ENCODE data around the gene OBP2A. TPM values are rescaled to one million over a fixed set of nuclear protein-coding genes. Genes with fewer than 3 reads are reported as not detected.

Gene OBP2A
- total and polyA plus RNA-seq, 10 of the 15 experiments (the other 5 are each of a cell fraction or from before 2014, with no cell fraction given): not detected

GRCh38 chr9:135573124-135573523, 27.2 kb downstream of the OBP2A start (continued):
- no peak for TF ChIP-seq ZBTB11 (CRISPR knock-in tag; IDR thresholded peaks at IDR 0.05)
- no peak for TF ChIP-seq TAF1 (IDR thresholded peaks at IDR 0.05; ENCODE audit: borderline replicate concordance, low read depth, low read length)
- TF ChIP-seq MXI1 (IDR thresholded peaks at IDR 0.05; ENCODE audit: low read depth, low read length): no peak
- TF ChIP-seq USF1 (IDR thresholded peaks at IDR 0.05; ENCODE audit: borderline replicate concordance, extremely low read length, insufficient read depth, low read depth, low read length): no peak
- no peak for TF ChIP-seq KAT2A (conservative IDR thresholded peaks at IDR 0.05; ENCODE audit: control insufficient read depth, low read depth, low read length)
- TF ChIP-seq PAX5 (IDR thresholded peaks at IDR 0.05; ENCODE audit: borderline replicate concordance, low read depth, low read length): no peak

- ChIA-PET POLR2A (no interaction called here), SMC1A (ENCODE audit: uncharacterized antibody, unreplicated experiment) (no interaction called here), RAD21 (ENCODE audit: unreplicated experiment) (no interaction called here), CTCF (no interaction called here)
- H3K27ac ChIP-seq (ENCODE audit: control insufficient read depth, insufficient read depth): no peak overlapping the region
- no peak overlapping the region for H3K4me3 ChIP-seq
- in situ Hi-C loops (cut with MboI): no loop called here
- ATAC-seq: no peak
- no peaks in the 10 kb centered on the region for H4K20me1 ChIP-seq (ENCODE audit: control insufficient read depth, insufficient read depth)
- intact Hi-C loops (cut with micrococcal nuclease; ENCODE audit: unreplicated experiment): no loop called here
- no peak for FAIRE-seq
- H3K9me3 ChIP-seq (replicated peaks; ENCODE audit: control insufficient read depth, insufficient read depth, low read length): no peaks in the 10 kb centered on the region
- no peaks in the 10 kb centered on the region for H3K36me3 ChIP-seq (ENCODE audit: control insufficient read depth in 2 of 2, insufficient read depth in 2 of 2, low read length in 1 of 2)
- no peaks in the 10 kb centered on the region for H3K27me3 ChIP-seq (replicated peaks in 1 of 2; ENCODE audit: control insufficient read depth in 2 of 2, insufficient read depth in 2 of 2, low read length in 1 of 2)
- DNase-seq (ENCODE audit: low read depth, low spot score): no peak
- no peaks in the 10 kb centered on the region for H3K79me2 ChIP-seq (ENCODE audit: control insufficient read depth, insufficient read depth, low read length)
- H3K4me1 ChIP-seq (ENCODE audit: control insufficient read depth, insufficient read depth, low read length): no peaks in the 10 kb centered on the region
- H3K9ac ChIP-seq (ENCODE audit: control insufficient read depth, insufficient read depth, low read length): no peak overlapping the region
- 34% methylated on average over 14 of the region's 14 CpGs for WGBS (ENCODE audit: insufficient coverage, insufficient replicate concordance, low lambda C conversion rate, missing lambda C conversion rate)
- no peak overlapping the region for H3K4me2 ChIP-seq (ENCODE audit: control insufficient read depth, insufficient read depth)
- no peak overlapping the region for H2AFZ ChIP-seq (ENCODE audit: control insufficient read depth, low read depth, low read length)
- no TSS peak for BruUV-seq (replicated peaks)
- TF ChIP-seq ZNF207 (IDR thresholded peaks at IDR 0.05; ENCODE audit: borderline replicate concordance) (no peak), ASH2L (IDR thresholded peaks at IDR 0.05; ENCODE audit: borderline replicate concordance, low read depth) (no peak), BACH1 (IDR thresholded peaks at IDR 0.05; ENCODE audit: borderline replicate concordance) (no peak), ZNF687 (IDR thresholded peaks at IDR 0.05) (no peak), PBX3 (IDR thresholded peaks at IDR 0.05; ENCODE audit: insufficient replicate concordance, low read depth, low read length) (no peak)
Observed at GRCh38 chr9:135574331-135574730, 28.4 kb downstream of the OBP2A start.

All from GM12878 (cell line).